ENCODE data around the gene RTF1.

Gene RTF1

GRCh38 chr15:41396111-41396510 lies 20.8 kb upstream of the RTF1 start:
- no peak overlapping the region for H3K4me3 ChIP-seq (ENCODE audit: low read depth, low read length)
- DNase-seq (ENCODE audit: low read depth): no peak
- TF ChIP-seq CTCF (IDR thresholded peaks at IDR 0.05; ENCODE audit: low read depth, low read length, missing control alignments): no peak

- TF ChIP-seq CTCF (IDR thresholded peaks at IDR 0.05; ENCODE audit: low read depth, low read length, missing control alignments): no peak
- DNase-seq (ENCODE audit: low read depth): no peak
- peak overlapping the region; percentile 98 for H3K4me3 ChIP-seq (ENCODE audit: low read depth, low read length)
These were observed 15.0 kb upstream of the RTF1 start for GRCh38 chr15:41401904-41402267.

GRCh38 chr15:41407341-41407740 lies 9.6 kb upstream of the RTF1 start:
- TF ChIP-seq CTCF (IDR thresholded peaks at IDR 0.05; ENCODE audit: low read depth, low read length, missing control alignments): no peak
- H3K4me3 ChIP-seq (ENCODE audit: low read depth, low read length): no peak overlapping the region
- DNase-seq (ENCODE audit: low read depth): no peak

- TF ChIP-seq CTCF (IDR thresholded peaks at IDR 0.05; ENCODE audit: low read depth, low read length, missing control alignments): no peak
- H3K4me3 ChIP-seq (ENCODE audit: low read depth, low read length): no peak overlapping the region
- DNase-seq (ENCODE audit: low read depth): no peak
These were observed 8.7 kb upstream of the RTF1 start for GRCh38 chr15:41408234-41408641.

GRCh38 chr15:41411031-41411430 lies 5.9 kb upstream of the RTF1 start:
- no peak for TF ChIP-seq CTCF (IDR thresholded peaks at IDR 0.05; ENCODE audit: low read depth, low read length, missing control alignments)

GRCh38 chr15:41411441-41411840 lies 5.5 kb upstream of the RTF1 start:
- no peak for DNase-seq (ENCODE audit: low read depth)
- no peak for TF ChIP-seq CTCF (IDR thresholded peaks at IDR 0.05; ENCODE audit: low read depth, low read length, missing control alignments)
- no peak overlapping the region for H3K4me3 ChIP-seq (ENCODE audit: low read depth, low read length)

More at GRCh38 chr15:41411031-41411430, 5.9 kb upstream of the RTF1 start:
- no peak overlapping the region for H3K4me3 ChIP-seq (ENCODE audit: low read depth, low read length)
- no peak for DNase-seq (ENCODE audit: low read depth)

GRCh38 chr15:41416128-41416741 lies 660 bp upstream of the RTF1 start:
- TF ChIP-seq CTCF (IDR thresholded peaks at IDR 0.05; ENCODE audit: low read depth, low read length, missing control alignments): no peak

More at GRCh38 chr15:41416128-41416741, 660 bp upstream of the RTF1 start:
- peak overlapping the region; percentile 96 for H3K4me3 ChIP-seq (ENCODE audit: low read depth, low read length)
- no peak for DNase-seq (ENCODE audit: low read depth)

Data from GM12864 (cell line).